ENCODE measurements around the gene MAP2K7.

Gene MAP2K7

GRCh38 chr19:7912697-7913564 is 9.3 kb downstream of the MAP2K7 start:
- no peak for DNase-seq (ENCODE audit: low read depth)
- TF ChIP-seq CTCF (conservative IDR thresholded peaks at IDR 0.05; ENCODE audit: control insufficient read depth, insufficient read depth, low read depth, low read length), result no peak
- H3K4me3 ChIP-seq (ENCODE audit: control insufficient read depth, low read depth, low read length), result no peak overlapping the region

DNA sequence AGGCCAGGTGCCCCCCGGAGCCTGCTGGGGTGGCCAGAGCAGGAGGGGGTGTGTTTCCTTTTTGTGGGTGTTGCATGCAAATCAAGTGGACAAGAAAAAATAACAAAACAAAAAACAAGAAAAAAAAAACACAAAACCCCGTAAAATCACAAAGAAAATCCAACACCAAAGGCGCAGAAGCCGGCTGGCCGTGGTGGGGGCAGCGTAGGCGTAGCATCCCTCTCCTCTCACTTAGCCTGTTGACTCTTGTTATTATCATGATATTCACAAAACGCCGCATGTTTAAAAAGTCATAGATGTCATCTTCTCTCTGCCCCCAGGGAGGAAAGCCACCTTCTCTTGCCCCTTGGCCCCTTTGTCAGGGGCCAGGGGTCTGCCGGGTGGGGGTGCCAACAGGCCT is 10.0 kb downstream of the MAP2K7 start:
- DNase-seq (ENCODE audit: low read depth), result no peak
- no peak overlapping the region for H3K4me3 ChIP-seq (ENCODE audit: control insufficient read depth, low read depth, low read length)
- no peak for TF ChIP-seq CTCF (conservative IDR thresholded peaks at IDR 0.05; ENCODE audit: control insufficient read depth, insufficient read depth, low read depth, low read length)

- no peak for DNase-seq (ENCODE audit: low read depth)
- no peak overlapping the region for H3K4me3 ChIP-seq (ENCODE audit: control insufficient read depth, low read depth, low read length)
- no peak for TF ChIP-seq CTCF (conservative IDR thresholded peaks at IDR 0.05; ENCODE audit: control insufficient read depth, insufficient read depth, low read depth, low read length)
These were observed 10.4 kb downstream of the MAP2K7 start for GRCh38 chr19:7914099-7914498.

GRCh38 chr19:7914598-7915045 is 10.9 kb downstream of the MAP2K7 start, which contains the start of gene TGFBR3L:
TSS of gene TGFBR3L (plus strand) at chr19:7914830.
- TF ChIP-seq CTCF (conservative IDR thresholded peaks at IDR 0.05; ENCODE audit: control insufficient read depth, insufficient read depth, low read depth, low read length), result no peak
- H3K4me3 ChIP-seq (ENCODE audit: control insufficient read depth, low read depth, low read length), result no peak within 1 kb of the TSS
- DNase-seq (ENCODE audit: low read depth), result no peak

GRCh38 chr19:7915250-7916102 is 11.8 kb downstream of the MAP2K7 start:
- peak overlapping the region; percentile 10 for H3K4me3 ChIP-seq (ENCODE audit: control insufficient read depth, low read depth, low read length)
- TF ChIP-seq CTCF (conservative IDR thresholded peaks at IDR 0.05; ENCODE audit: control insufficient read depth, insufficient read depth, low read depth, low read length), result no peak
- no peak for DNase-seq (ENCODE audit: low read depth)

DNA sequence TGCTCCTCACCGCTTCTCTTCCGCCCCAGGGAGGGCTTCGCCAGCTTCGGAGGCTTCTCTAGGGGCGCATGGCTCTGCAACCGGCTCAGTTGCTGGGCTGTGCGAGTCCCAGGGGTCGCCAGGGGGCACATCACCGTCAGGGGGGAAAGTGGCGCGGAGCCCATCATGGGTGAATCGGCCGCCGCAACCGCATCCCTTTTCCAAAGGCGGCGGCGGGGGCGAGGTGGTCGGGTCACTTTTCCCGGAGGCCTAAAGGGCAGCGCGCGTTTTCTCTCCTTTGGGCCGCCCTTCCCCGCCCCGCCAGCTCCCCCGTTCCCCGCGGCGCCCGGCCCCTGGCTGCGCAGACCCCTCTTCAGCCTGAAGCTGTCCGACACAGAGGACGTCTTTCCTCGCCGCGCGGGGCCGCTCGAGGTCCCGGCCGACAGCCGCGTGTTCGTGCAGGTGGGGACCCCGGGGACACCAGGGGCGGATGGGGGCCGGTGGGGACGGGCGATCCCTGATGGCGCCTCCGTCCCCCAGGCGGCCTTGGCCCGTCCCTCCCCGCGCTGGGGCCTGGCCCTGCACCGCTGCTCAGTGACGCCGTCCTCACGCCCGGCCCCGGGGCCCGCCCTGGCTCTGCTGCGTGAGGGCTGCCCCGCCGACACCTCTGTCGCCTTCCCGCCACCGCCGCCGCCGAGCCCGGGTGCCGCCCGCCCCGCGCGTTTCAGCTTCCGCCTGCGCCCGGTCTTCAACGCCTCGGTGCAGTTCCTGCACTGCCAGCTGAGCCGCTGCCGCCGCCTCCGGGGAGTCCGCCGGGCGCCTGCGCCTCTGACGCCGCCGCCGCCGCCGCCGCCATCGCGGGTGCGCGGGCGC is 12.7 kb downstream of the MAP2K7 start:
- H3K4me3 ChIP-seq (ENCODE audit: control insufficient read depth, low read depth, low read length), result peak overlapping the region; percentile 10
- DNase-seq (ENCODE audit: low read depth), result no peak
- no peak for TF ChIP-seq CTCF (conservative IDR thresholded peaks at IDR 0.05; ENCODE audit: control insufficient read depth, insufficient read depth, low read depth, low read length)

All from fibroblast of mammary gland (primary cell).